ENCODE measurements around the gene GFRAL.

GRCh38 chr6:55379471-55379870 is 52.2 kb downstream of the GFRAL start:
- TF ChIP-seq CTCF (IDR thresholded peaks at IDR 0.05) (no peak), POLR2A (IDR thresholded peaks at IDR 0.05) (no peak)

Data from testis (tissue), 2 donors.